ENCODE data around the gene MAPKAP1. TPM values are rescaled to one million over a fixed set of nuclear protein-coding genes. Genes with fewer than 3 reads are reported as not detected.

Gene MAPKAP1
- total RNA-seq, 4 donors from 2014 or later, result 57.6 to 70.2 (median 68.7) TPM

DNA sequence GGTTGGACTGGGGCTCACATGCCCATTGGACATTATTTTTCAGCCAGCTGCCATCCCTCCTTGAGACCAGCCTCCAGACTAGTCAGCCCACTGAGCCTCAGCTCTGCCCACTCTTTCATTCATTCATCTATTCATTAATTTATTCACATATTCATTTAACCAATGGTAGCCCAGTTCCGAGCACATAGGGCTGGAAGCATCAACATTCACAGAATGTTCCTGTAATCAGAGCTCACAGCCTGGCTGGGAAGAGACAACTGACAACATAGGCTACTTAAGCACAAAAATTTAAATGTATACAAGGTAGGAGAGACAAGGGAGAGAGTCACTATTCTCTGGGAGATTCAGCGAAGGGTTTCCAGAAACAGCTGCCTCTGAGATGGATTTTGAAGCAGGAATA, 23.2 kb upstream of the MAPKAP1 start:
- Histone ChIP-seq H3K4me3 (no peak overlapping the region), H3K36me3 (no peaks in the 10 kb centered on the region), H3K27ac (no peak overlapping the region), H3K9me3 (no peaks in the 10 kb centered on the region), H3K27me3 (no peaks in the 10 kb centered on the region), H3K4me1 (no peaks in the 10 kb centered on the region)
- 94% methylated on average over 2 of the region's 2 CpGs for WGBS
- DNase-seq (ENCODE audit: low spot score in 2 of 2), result no peak
- TF ChIP-seq CTCF (IDR thresholded peaks at IDR 0.05), result no peak
- TF ChIP-seq POLR2A (IDR thresholded peaks at IDR 0.05), result no peak
- no peak for TF ChIP-seq EP300 (IDR thresholded peaks at IDR 0.05)
- TF ChIP-seq POLR2AphosphoS5 (IDR thresholded peaks at IDR 0.05), result no peak

DNA sequence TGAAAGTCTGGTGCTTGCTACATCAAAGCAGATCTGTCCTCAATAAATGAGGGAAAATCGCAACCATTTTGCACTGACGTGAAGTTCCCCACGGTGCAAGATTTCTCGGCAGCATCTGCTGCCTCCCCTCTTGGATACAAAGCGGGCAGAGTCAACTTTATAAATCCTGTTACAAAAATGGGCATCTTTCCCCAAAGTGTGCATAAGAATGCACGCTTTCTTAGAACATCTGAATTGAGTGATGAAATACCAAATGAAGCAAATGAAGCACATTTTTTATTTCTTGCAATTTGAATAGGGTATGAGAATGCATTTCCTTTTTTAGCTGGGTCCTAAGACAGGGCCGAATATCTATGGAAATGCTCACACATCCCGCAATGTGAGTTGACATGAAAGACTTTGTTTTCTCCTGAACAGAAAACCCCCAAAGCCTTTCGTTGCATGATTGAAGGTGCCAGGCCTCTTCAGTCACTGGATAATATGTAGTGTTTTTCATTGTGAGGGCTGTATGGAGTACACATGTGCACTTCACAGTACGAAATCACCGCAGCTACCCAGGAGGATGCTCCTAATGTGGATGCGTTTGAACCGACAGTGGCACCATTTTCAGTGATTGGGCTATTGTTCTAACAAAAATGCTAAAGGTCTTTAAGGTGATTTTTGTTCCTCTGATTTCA, 19.6 kb upstream of the MAPKAP1 start:
- DNase-seq (ENCODE audit: low spot score in 2 of 2), result no peak
- no peak overlapping the region for H3K27ac ChIP-seq
- WGBS, result 70% methylated on average over 13 of the region's 13 CpGs
- no peaks in the 10 kb centered on the region for H3K4me1 ChIP-seq
- no peaks in the 10 kb centered on the region for H3K9me3 ChIP-seq
- no peaks in the 10 kb centered on the region for H3K36me3 ChIP-seq
- no peak overlapping the region for H3K4me3 ChIP-seq
- no peaks in the 10 kb centered on the region for H3K27me3 ChIP-seq
- TF ChIP-seq POLR2AphosphoS5 (IDR thresholded peaks at IDR 0.05), result no peak
- TF ChIP-seq CTCF (IDR thresholded peaks at IDR 0.05), result no peak

DNA sequence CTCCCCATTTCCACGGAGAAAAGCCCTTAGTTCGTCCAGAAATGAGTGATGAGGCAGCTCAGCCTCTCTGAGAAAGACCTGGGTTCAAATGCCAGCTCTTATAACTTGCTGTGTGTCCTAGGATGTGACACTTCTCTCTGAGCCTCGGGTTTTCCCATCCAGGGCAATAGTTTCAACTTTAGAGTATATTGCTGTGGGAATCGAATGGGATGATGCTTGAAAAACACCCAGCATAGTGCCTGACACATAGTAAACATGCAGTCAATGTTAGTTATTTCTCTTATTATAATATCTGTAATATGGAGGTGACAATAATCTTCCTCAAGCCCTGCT, 430 bp upstream of the MAPKAP1 start:
- H3K4me1 ChIP-seq, result peaks cover 25% of the 10 kb centered on the region
- DNase-seq (ENCODE audit: low spot score in 2 of 2), result no peak
- WGBS, result 20% methylated on average over 4 of the region's 4 CpGs
- TF ChIP-seq POLR2AphosphoS5 (IDR thresholded peaks at IDR 0.05), result peak in 1 of 3 donors; percentile 1
- no peak for TF ChIP-seq CTCF (IDR thresholded peaks at IDR 0.05)
- H3K9me3 ChIP-seq, result no peaks in the 10 kb centered on the region
- H3K36me3 ChIP-seq, result no peaks in the 10 kb centered on the region
- no peaks in the 10 kb centered on the region for H3K27me3 ChIP-seq
- H3K27ac ChIP-seq, result peak overlapping the region; percentile 52
- peak overlapping the region; percentile 66 for H3K4me3 ChIP-seq

DNA sequence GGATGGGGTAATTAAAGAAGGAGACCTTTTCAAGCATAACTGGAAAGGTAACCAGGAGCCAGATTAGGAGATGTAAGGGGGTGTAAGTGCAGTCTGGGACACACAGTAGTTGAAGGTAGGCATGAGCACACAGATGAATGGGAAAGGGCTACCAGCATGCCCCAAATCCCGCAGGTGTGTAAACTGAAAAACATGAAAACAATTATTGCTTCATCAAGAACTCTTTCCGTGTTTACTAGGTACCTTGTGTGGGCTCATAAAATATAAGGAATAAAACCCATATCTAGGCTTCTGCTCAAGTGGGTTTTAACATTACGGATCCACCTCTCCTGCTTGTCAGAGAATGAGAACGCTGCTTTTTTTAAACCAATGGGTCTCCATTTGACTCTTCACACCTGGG, 1.1 kb downstream of the MAPKAP1 start:
- H3K4me3 ChIP-seq, result peak overlapping the region; percentile 66
- peaks cover 39% of the 10 kb centered on the region for H3K4me1 ChIP-seq
- no peak overlapping the region for H3K27ac ChIP-seq
- H3K9me3 ChIP-seq, result no peaks in the 10 kb centered on the region
- DNase-seq (ENCODE audit: low spot score in 2 of 2), result no peak
- WGBS, result 81% methylated on average over 4 of the region's 4 CpGs
- H3K36me3 ChIP-seq, result no peaks in the 10 kb centered on the region
- H3K27me3 ChIP-seq, result no peaks in the 10 kb centered on the region
- TF ChIP-seq CTCF (IDR thresholded peaks at IDR 0.05) (no peak), POLR2A (IDR thresholded peaks at IDR 0.05) (no peak), POLR2AphosphoS5 (IDR thresholded peaks at IDR 0.05) (no peak), EP300 (IDR thresholded peaks at IDR 0.05) (no peak)

GRCh38 chr9:125703662-125704061, 3.3 kb downstream of the MAPKAP1 start:
- Histone ChIP-seq H3K27me3 (no peaks in the 10 kb centered on the region), H3K36me3 (no peaks in the 10 kb centered on the region), H3K27ac (no peak overlapping the region), H3K4me3 (no peak overlapping the region), H3K9me3 (no peaks in the 10 kb centered on the region), H3K4me1 (peaks cover 42% of the 10 kb centered on the region)
- TF ChIP-seq POLR2A (IDR thresholded peaks at IDR 0.05) (no peak), CTCF (IDR thresholded peaks at IDR 0.05) (no peak), EP300 (IDR thresholded peaks at IDR 0.05) (no peak), POLR2AphosphoS5 (IDR thresholded peaks at IDR 0.05) (no peak)
- no peak for DNase-seq (ENCODE audit: low spot score in 2 of 2)
- 88% methylated on average over 4 of the region's 4 CpGs for WGBS

Measured in suprapubic skin (tissue), 4 donors.